ENCODE measurements around the gene ARMH1. TPM values are rescaled to one million over a fixed set of nuclear protein-coding genes. Genes with fewer than 3 reads are reported as not detected.

ARMH1 gene
- total RNA-seq (1 to 10 TPM; 1.5 to 6.7 TPM), polyA plus RNA-seq (1 to 10 TPM in 1 of 2 donors, under 1 TPM in 1; 0.63 to 2.0 TPM)
- long read RNA-seq, donor 1, partial matches to known transcripts = 0 of 1 reads
- long read RNA-seq, donor 1, other reads (novel, unspliced or antisense) = 1 of 1 reads
- long read RNA-seq, donor 2, partial matches to known transcripts = 0 of 1 reads
- long read RNA-seq, donor 2, other reads (novel, unspliced or antisense) = 1 of 1 reads

- Histone ChIP-seq H3K4me3 (ENCODE audit: low read length in 2 of 2) (peak within 1 kb of the TSS; percentile 42 to 51), H3K27ac (ENCODE audit: low read depth in 1 of 2, low read length in 2 of 2) (peak within 1 kb of the TSS; percentile 50 to 92), H3K36me3 (ENCODE audit: control insufficient read depth in 1 of 2, insufficient read depth in 2 of 2, low read length in 1 of 2) (no peaks in the 10 kb centered on the region), H3K27me3 (ENCODE audit: control insufficient read depth in 1 of 2, insufficient read depth in 2 of 2, low read length in 1 of 2) (no peaks in the 10 kb centered on the region), H3K9me3 (ENCODE audit: control insufficient read depth, low read length) (no peaks in the 10 kb centered on the region), H3K4me1 (ENCODE audit: control insufficient read depth in 1 of 2, insufficient read depth in 2 of 2, low read length in 2 of 2) (peaks cover 0 to 4% of the 10 kb centered on the region in 2 donors)
- ATAC-seq (ENCODE audit: low FRiP score) = peak; percentile 98
- intact Hi-C loops (cut with DNase I) = no loop called here
- peak; percentile 99 to 100 for DNase-seq
- WGBS, 2 donors = 1% methylated on average over 49 to 56 of the region's 56 CpGs
These were observed at the start of gene ARMH1, which contains the start of gene TMEM53 for GRCh38 chr1:44674113-44675000. Gene ARMH1 (plus strand): TSS chr1:44674714. CDS start chr1:44689698, 14,984 bp downstream. Gene TMEM53 (minus strand): TSS chr1:44674481. CDS start chr1:44674391, 90 bp downstream.

- WGBS, 2 donors = 87 to 89% methylated on average over 7 of the region's 7 CpGs
- Histone ChIP-seq H3K27me3 (ENCODE audit: control insufficient read depth in 1 of 2, insufficient read depth in 2 of 2, low read length in 1 of 2) (no peaks in the 10 kb centered on the region), H3K4me1 (ENCODE audit: control insufficient read depth in 1 of 2, insufficient read depth in 2 of 2, low read length in 2 of 2) (no peaks in the 10 kb centered on the region), H3K4me3 (ENCODE audit: low read length in 2 of 2) (no peak overlapping the region), H3K36me3 (ENCODE audit: control insufficient read depth in 1 of 2, insufficient read depth in 2 of 2, low read length in 1 of 2) (no peaks in the 10 kb centered on the region), H3K27ac (ENCODE audit: low read depth in 1 of 2, low read length in 2 of 2) (no peak overlapping the region), H3K9me3 (ENCODE audit: control insufficient read depth, low read length) (no peaks in the 10 kb centered on the region)
- no peak for ATAC-seq (ENCODE audit: low FRiP score)
- intact Hi-C loops (cut with DNase I) = no loop called here
- no peak for DNase-seq
These were observed 49.2 kb upstream of the ARMH1 start for GRCh38 chr1:44625348-44625747.

GRCh38 chr1:44628962-44629756, 45.4 kb upstream of the ARMH1 start:
- Histone ChIP-seq H3K9me3 (ENCODE audit: control insufficient read depth, low read length) (no peaks in the 10 kb centered on the region), H3K27me3 (ENCODE audit: control insufficient read depth in 1 of 2, insufficient read depth in 2 of 2, low read length in 1 of 2) (no peaks in the 10 kb centered on the region), H3K36me3 (ENCODE audit: control insufficient read depth in 1 of 2, insufficient read depth in 2 of 2, low read length in 1 of 2) (no peaks in the 10 kb centered on the region), H3K4me3 (ENCODE audit: low read length in 2 of 2) (no peak overlapping the region), H3K4me1 (ENCODE audit: control insufficient read depth in 1 of 2, insufficient read depth in 2 of 2, low read length in 2 of 2) (no peaks in the 10 kb centered on the region), H3K27ac (ENCODE audit: low read depth in 1 of 2, low read length in 2 of 2) (no peak overlapping the region)
- DNase-seq (no peak), ATAC-seq (ENCODE audit: low FRiP score) (no peak)
- intact Hi-C loops (cut with DNase I) = no loop called here
- 82% methylated on average over 5 of the region's 5 CpGs for WGBS, 2 donors

- Histone ChIP-seq H3K27ac (ENCODE audit: low read depth in 1 of 2, low read length in 2 of 2) (no peak overlapping the region), H3K27me3 (ENCODE audit: control insufficient read depth in 1 of 2, insufficient read depth in 2 of 2, low read length in 1 of 2) (no peaks in the 10 kb centered on the region), H3K4me1 (ENCODE audit: control insufficient read depth in 1 of 2, insufficient read depth in 2 of 2, low read length in 2 of 2) (no peaks in the 10 kb centered on the region), H3K4me3 (ENCODE audit: low read length in 2 of 2) (no peak overlapping the region), H3K9me3 (ENCODE audit: control insufficient read depth, low read length) (no peaks in the 10 kb centered on the region), H3K36me3 (ENCODE audit: control insufficient read depth in 1 of 2, insufficient read depth in 2 of 2, low read length in 1 of 2) (no peaks in the 10 kb centered on the region)
- WGBS, 2 donors = 93 to 98% methylated on average over 2 of the region's 2 CpGs
- ATAC-seq (ENCODE audit: low FRiP score) = no peak
- intact Hi-C loops (cut with DNase I) = no loop called here
- DNase-seq = no peak
These were observed 44.4 kb upstream of the ARMH1 start for GRCh38 chr1:44630116-44630515.

GRCh38 chr1:44631333-44631646, 43.2 kb upstream of the ARMH1 start:
- Histone ChIP-seq H3K4me3 (ENCODE audit: low read length in 2 of 2) (peak overlapping the region; percentile 61 to 80), H3K36me3 (ENCODE audit: control insufficient read depth in 1 of 2, insufficient read depth in 2 of 2, low read length in 1 of 2) (no peaks in the 10 kb centered on the region), H3K27me3 (ENCODE audit: control insufficient read depth in 1 of 2, insufficient read depth in 2 of 2, low read length in 1 of 2) (no peaks in the 10 kb centered on the region), H3K27ac (ENCODE audit: low read depth in 1 of 2, low read length in 2 of 2) (peak overlapping the region; percentile 5 to 88), H3K9me3 (ENCODE audit: control insufficient read depth, low read length) (no peaks in the 10 kb centered on the region), H3K4me1 (ENCODE audit: control insufficient read depth in 1 of 2, insufficient read depth in 2 of 2, low read length in 2 of 2) (no peaks in the 10 kb centered on the region)
- DNase-seq = no peak
- WGBS, 2 donors = 15 to 16% methylated on average over 8 of the region's 8 CpGs
- intact Hi-C loops (cut with DNase I) = no loop called here
- no peak for ATAC-seq (ENCODE audit: low FRiP score)

GRCh38 chr1:44631647-44632539, 42.6 kb upstream of the ARMH1 start:
- DNase-seq = peak; percentile 94 to 96
- peak; percentile 86 for ATAC-seq (ENCODE audit: low FRiP score)
- Histone ChIP-seq H3K36me3 (ENCODE audit: control insufficient read depth in 1 of 2, insufficient read depth in 2 of 2, low read length in 1 of 2) (peaks cover 0 to 2% of the 10 kb centered on the region in 2 donors), H3K4me1 (ENCODE audit: control insufficient read depth in 1 of 2, insufficient read depth in 2 of 2, low read length in 2 of 2) (no peaks in the 10 kb centered on the region), H3K9me3 (ENCODE audit: control insufficient read depth, low read length) (no peaks in the 10 kb centered on the region), H3K4me3 (ENCODE audit: low read length in 2 of 2) (peak overlapping the region; percentile 61 to 80), H3K27ac (ENCODE audit: low read depth in 1 of 2, low read length in 2 of 2) (peak overlapping the region; percentile 5 to 88), H3K27me3 (ENCODE audit: control insufficient read depth in 1 of 2, insufficient read depth in 2 of 2, low read length in 1 of 2) (no peaks in the 10 kb centered on the region)
- 1% methylated on average over 78 to 88 of the region's 88 CpGs for WGBS, 2 donors
- intact Hi-C loops (cut with DNase I) = no loop called here

- Histone ChIP-seq H3K27ac (ENCODE audit: low read depth in 1 of 2, low read length in 2 of 2) (peak overlapping the region in 1 of 2 donors; percentile 64), H3K36me3 (ENCODE audit: control insufficient read depth in 1 of 2, insufficient read depth in 2 of 2, low read length in 1 of 2) (peaks cover 0 to 5% of the 10 kb centered on the region in 2 donors), H3K4me3 (ENCODE audit: low read length in 2 of 2) (peak overlapping the region; percentile 61 to 80), H3K4me1 (ENCODE audit: control insufficient read depth in 1 of 2, insufficient read depth in 2 of 2, low read length in 2 of 2) (no peaks in the 10 kb centered on the region), H3K9me3 (ENCODE audit: control insufficient read depth, low read length) (no peaks in the 10 kb centered on the region), H3K27me3 (ENCODE audit: control insufficient read depth in 1 of 2, insufficient read depth in 2 of 2, low read length in 1 of 2) (no peaks in the 10 kb centered on the region)
- intact Hi-C loops (cut with DNase I) = no loop called here
- ATAC-seq (ENCODE audit: low FRiP score) (no peak), DNase-seq (no peak)
- WGBS, 2 donors = 21 to 32% methylated on average over 9 of the region's 9 CpGs
These were observed 41.9 kb upstream of the ARMH1 start for GRCh38 chr1:44632598-44632997.

Measured in aorta (tissue), 5 donors.